ENCODE measurements around the gene DMC1.

DMC1 gene

GRCh38 chr22:38567531-38568285 is 2.3 kb downstream of the DMC1 start (continued):
- TF ChIP-seq GLIS3 (CRISPR knock-in tag; IDR thresholded peaks at IDR 0.05) = no peak
- no peak for TF ChIP-seq ZC3H10 (CRISPR knock-in tag; IDR thresholded peaks at IDR 0.05)
- no peak for TF ChIP-seq ZNF70 (CRISPR knock-in tag; IDR thresholded peaks at IDR 0.05)

GRCh38 chr22:38566726-38567504 is 3.1 kb downstream of the DMC1 start:
- ATAC-seq = no peak
- no peak for TF ChIP-seq CSRNP3 (CRISPR knock-in tag; IDR thresholded peaks at IDR 0.05)
- no peak for TF ChIP-seq ZC3H10 (CRISPR knock-in tag; IDR thresholded peaks at IDR 0.05)
- TF ChIP-seq ZNF565 (CRISPR knock-in tag; conservative IDR thresholded peaks at IDR 0.05; ENCODE audit: low read depth) = no peak
- TF ChIP-seq TSHZ2 (CRISPR knock-in tag; IDR thresholded peaks at IDR 0.05) = no peak
- no peak for TF ChIP-seq ZNF70 (CRISPR knock-in tag; IDR thresholded peaks at IDR 0.05)
- no peak for TF ChIP-seq GLIS3 (CRISPR knock-in tag; IDR thresholded peaks at IDR 0.05)

GRCh38 chr22:38565441-38565840 is 4.5 kb downstream of the DMC1 start:
- no peak for ATAC-seq
- TF ChIP-seq ARNTL (CRISPR knock-in tag; IDR thresholded peaks at IDR 0.05; ENCODE audit: borderline replicate concordance, low read depth) = no peak
- no peak for TF ChIP-seq TSHZ2 (CRISPR knock-in tag; IDR thresholded peaks at IDR 0.05)
- TF ChIP-seq TOX (CRISPR knock-in tag; IDR thresholded peaks at IDR 0.05; ENCODE audit: borderline replicate concordance) = no peak
- no peak for TF ChIP-seq POU6F1 (CRISPR knock-in tag; IDR thresholded peaks at IDR 0.05; ENCODE audit: borderline replicate concordance, low read depth)
- TF ChIP-seq CSRNP3 (CRISPR knock-in tag; IDR thresholded peaks at IDR 0.05) = no peak
- no peak for TF ChIP-seq GLIS3 (CRISPR knock-in tag; IDR thresholded peaks at IDR 0.05)
- no peak for TF ChIP-seq BACH2 (CRISPR knock-in tag; IDR thresholded peaks at IDR 0.05; ENCODE audit: borderline replicate concordance)
- TF ChIP-seq ZNF70 (CRISPR knock-in tag; IDR thresholded peaks at IDR 0.05) = no peak
- no peak for TF ChIP-seq ZFP30 (CRISPR knock-in tag; IDR thresholded peaks at IDR 0.05)
- TF ChIP-seq CREB5 (CRISPR knock-in tag; IDR thresholded peaks at IDR 0.05; ENCODE audit: low read depth) = no peak
- TF ChIP-seq TCF4 (CRISPR knock-in tag; IDR thresholded peaks at IDR 0.05; ENCODE audit: borderline replicate concordance) = no peak
- no peak for TF ChIP-seq ESRRG (CRISPR knock-in tag; IDR thresholded peaks at IDR 0.05)
- TF ChIP-seq OSR1 (CRISPR knock-in tag; IDR thresholded peaks at IDR 0.05) = no peak
- TF ChIP-seq PATZ1 (CRISPR knock-in tag; IDR thresholded peaks at IDR 0.05; ENCODE audit: borderline replicate concordance) = no peak
